ENCODE data around the gene CMTM5.
"Not testable (repeated sequence)": the region's sequence is repeated elsewhere in the genome, so short reads cannot be mapped to it uniquely, and the experiment has no call there.

Gene CMTM5

GRCh38 chr14:23416801-23417200 is 40.0 kb downstream of the CMTM5 start:
- Histone ChIP-seq H2AFZ (ENCODE audit: low read length) (no peak overlapping the region), H3K4me1 (ENCODE audit: insufficient read depth, low read length, poor library complexity, severe bottlenecking) (no peaks in the 10 kb centered on the region), H4K20me1 (ENCODE audit: insufficient read depth, low read length, poor library complexity, severe bottlenecking) (no peaks in the 10 kb centered on the region), H3K9ac (ENCODE audit: low read depth, low read length, poor library complexity, severe bottlenecking) (no peak overlapping the region), H3K36me3 (ENCODE audit: insufficient read depth, low read length) (no peaks in the 10 kb centered on the region), H3K27me3 (ENCODE audit: insufficient read depth, low read length, poor library complexity, severe bottlenecking) (no peaks in the 10 kb centered on the region), H3K4me3 (ENCODE audit: low read length, poor library complexity, severe bottlenecking) (no peak overlapping the region), H3K4me2 (ENCODE audit: low read depth, low read length, poor library complexity, severe bottlenecking) (no peak overlapping the region), H3K79me2 (ENCODE audit: insufficient read depth, low read length) (no peaks in the 10 kb centered on the region), H3K9me2 (replicated peaks; ENCODE audit: low read depth, low read length) (no peaks in the 10 kb centered on the region), H3K9me3 (ENCODE audit: insufficient read depth, low read depth, low read length) (no peaks in the 10 kb centered on the region), H3F3A (ENCODE audit: low read depth) (no peaks in the 10 kb centered on the region)
- no peak for TF ChIP-seq CTCF (conservative IDR thresholded peaks at IDR 0.05; ENCODE audit: low read length)
- TF ChIP-seq EZH2phosphoT487 (IDR thresholded peaks at IDR 0.05; ENCODE audit: borderline replicate concordance) = no peak

GRCh38 chr14:23417269-23417668 is 40.4 kb downstream of the CMTM5 start:
- not testable (repeated sequence) for H3K9me2 ChIP-seq (replicated peaks; ENCODE audit: low read depth, low read length); H4K20me1 ChIP-seq (ENCODE audit: insufficient read depth, low read length, poor library complexity, severe bottlenecking); H3K9me3 ChIP-seq (ENCODE audit: insufficient read depth, low read depth, low read length); H3K36me3 ChIP-seq (ENCODE audit: insufficient read depth, low read length); H2AFZ ChIP-seq (ENCODE audit: low read length); H3F3A ChIP-seq (ENCODE audit: low read depth); H3K27me3 ChIP-seq (ENCODE audit: insufficient read depth, low read length, poor library complexity, severe bottlenecking); H3K4me3 ChIP-seq (ENCODE audit: low read length, poor library complexity, severe bottlenecking); H3K9ac ChIP-seq (ENCODE audit: low read depth, low read length, poor library complexity, severe bottlenecking); H3K4me2 ChIP-seq (ENCODE audit: low read depth, low read length, poor library complexity, severe bottlenecking); H3K79me2 ChIP-seq (ENCODE audit: insufficient read depth, low read length); H3K4me1 ChIP-seq (ENCODE audit: insufficient read depth, low read length, poor library complexity, severe bottlenecking)

GRCh38 chr14:23418021-23418420 is 41.2 kb downstream of the CMTM5 start:
- H3K79me2 ChIP-seq (ENCODE audit: insufficient read depth, low read length) = no peaks in the 10 kb centered on the region
- no peaks in the 10 kb centered on the region for H3K27me3 ChIP-seq (ENCODE audit: insufficient read depth, low read length, poor library complexity, severe bottlenecking)
- H3K9me2 ChIP-seq (replicated peaks; ENCODE audit: low read depth, low read length) = no peaks in the 10 kb centered on the region
- H3K4me3 ChIP-seq (ENCODE audit: low read length, poor library complexity, severe bottlenecking) = no peak overlapping the region
- no peak overlapping the region for H2AFZ ChIP-seq (ENCODE audit: low read length)
- no peaks in the 10 kb centered on the region for H3K9me3 ChIP-seq (ENCODE audit: insufficient read depth, low read depth, low read length)
- no peaks in the 10 kb centered on the region for H3K36me3 ChIP-seq (ENCODE audit: insufficient read depth, low read length)
- H3K4me1 ChIP-seq (ENCODE audit: insufficient read depth, low read length, poor library complexity, severe bottlenecking) = no peaks in the 10 kb centered on the region
- H3F3A ChIP-seq (ENCODE audit: low read depth) = no peaks in the 10 kb centered on the region
- no peak overlapping the region for H3K9ac ChIP-seq (ENCODE audit: low read depth, low read length, poor library complexity, severe bottlenecking)
- no peaks in the 10 kb centered on the region for H4K20me1 ChIP-seq (ENCODE audit: insufficient read depth, low read length, poor library complexity, severe bottlenecking)
- H3K4me2 ChIP-seq (ENCODE audit: low read depth, low read length, poor library complexity, severe bottlenecking) = no peak overlapping the region
- TF ChIP-seq EZH2phosphoT487 (IDR thresholded peaks at IDR 0.05; ENCODE audit: borderline replicate concordance) = no peak
- TF ChIP-seq CTCF (conservative IDR thresholded peaks at IDR 0.05; ENCODE audit: low read length) = no peak

- H3K9ac ChIP-seq (ENCODE audit: low read depth, low read length, poor library complexity, severe bottlenecking); H3K27me3 ChIP-seq (ENCODE audit: insufficient read depth, low read length, poor library complexity, severe bottlenecking); H3K9me2 ChIP-seq (replicated peaks; ENCODE audit: low read depth, low read length); H3F3A ChIP-seq (ENCODE audit: low read depth); H3K9me3 ChIP-seq (ENCODE audit: insufficient read depth, low read depth, low read length); H2AFZ ChIP-seq (ENCODE audit: low read length); H3K36me3 ChIP-seq (ENCODE audit: insufficient read depth, low read length); H3K4me2 ChIP-seq (ENCODE audit: low read depth, low read length, poor library complexity, severe bottlenecking); H3K4me1 ChIP-seq (ENCODE audit: insufficient read depth, low read length, poor library complexity, severe bottlenecking); H3K4me3 ChIP-seq (ENCODE audit: low read length, poor library complexity, severe bottlenecking); H3K79me2 ChIP-seq (ENCODE audit: insufficient read depth, low read length); H4K20me1 ChIP-seq (ENCODE audit: insufficient read depth, low read length, poor library complexity, severe bottlenecking): not testable (repeated sequence)
These were observed 42.8 kb downstream of the CMTM5 start for GRCh38 chr14:23419646-23420045.

Measured in Loucy (cell line).